GM21515 (cell line): ENCODE measurements around the gene KLHL41.
"Not testable (repeated sequence)": the region's sequence is repeated elsewhere in the genome, so short reads cannot be mapped to it uniquely, and the experiment has no call there.

Source experiments
- ATAC-seq: cut with Tn5 transposase; IDR thresholded peaks from one replicate; pipeline ENCODE4 v1.9.1; 2021; ENCODE audit not compliant: unreplicated experiment

Gene KLHL41

DNA sequence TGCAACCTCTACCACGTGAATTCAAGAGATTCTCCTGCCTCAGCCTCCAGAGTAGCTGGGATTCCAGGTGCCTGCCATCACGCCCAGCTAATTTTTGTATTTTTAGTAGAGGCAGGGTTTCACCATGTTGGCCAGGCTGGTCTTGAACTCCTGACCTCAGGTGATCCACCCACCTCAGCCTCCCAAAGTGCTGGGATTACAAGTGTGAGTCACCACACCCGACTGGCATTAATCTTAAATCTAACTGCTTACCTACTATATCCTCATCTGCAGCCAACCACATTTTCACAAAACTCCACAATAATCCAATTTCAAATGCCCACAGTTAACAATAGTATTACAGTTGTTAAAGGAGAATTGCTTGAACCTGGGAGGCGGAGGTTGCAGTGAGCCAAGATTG lies 61.2 kb downstream of the KLHL41 start:
- not testable (repeated sequence) for ATAC-seq

GRCh38 chr2:169571571-169571970 lies 62.1 kb downstream of the KLHL41 start:
- no peak for ATAC-seq

GRCh38 chr2:169572189-169572588 lies 62.7 kb downstream of the KLHL41 start:
- ATAC-seq, result no peak

DNA sequence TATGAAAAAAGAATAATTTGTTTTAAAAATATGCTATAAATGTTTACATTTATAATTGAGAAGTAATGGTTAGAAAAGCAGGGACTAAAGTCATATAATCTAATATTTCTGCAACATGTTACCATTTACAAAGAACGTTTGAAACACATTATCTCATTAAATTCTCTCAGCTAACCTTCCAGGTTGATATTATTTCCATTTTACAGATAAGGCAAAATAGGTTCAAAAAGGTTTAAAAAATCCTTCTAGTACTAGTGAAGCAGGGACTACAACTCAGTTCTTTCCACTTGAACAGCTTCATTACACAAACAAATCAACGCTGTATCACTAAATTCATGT lies 63.3 kb downstream of the KLHL41 start:
- ATAC-seq, result no peak

DNA sequence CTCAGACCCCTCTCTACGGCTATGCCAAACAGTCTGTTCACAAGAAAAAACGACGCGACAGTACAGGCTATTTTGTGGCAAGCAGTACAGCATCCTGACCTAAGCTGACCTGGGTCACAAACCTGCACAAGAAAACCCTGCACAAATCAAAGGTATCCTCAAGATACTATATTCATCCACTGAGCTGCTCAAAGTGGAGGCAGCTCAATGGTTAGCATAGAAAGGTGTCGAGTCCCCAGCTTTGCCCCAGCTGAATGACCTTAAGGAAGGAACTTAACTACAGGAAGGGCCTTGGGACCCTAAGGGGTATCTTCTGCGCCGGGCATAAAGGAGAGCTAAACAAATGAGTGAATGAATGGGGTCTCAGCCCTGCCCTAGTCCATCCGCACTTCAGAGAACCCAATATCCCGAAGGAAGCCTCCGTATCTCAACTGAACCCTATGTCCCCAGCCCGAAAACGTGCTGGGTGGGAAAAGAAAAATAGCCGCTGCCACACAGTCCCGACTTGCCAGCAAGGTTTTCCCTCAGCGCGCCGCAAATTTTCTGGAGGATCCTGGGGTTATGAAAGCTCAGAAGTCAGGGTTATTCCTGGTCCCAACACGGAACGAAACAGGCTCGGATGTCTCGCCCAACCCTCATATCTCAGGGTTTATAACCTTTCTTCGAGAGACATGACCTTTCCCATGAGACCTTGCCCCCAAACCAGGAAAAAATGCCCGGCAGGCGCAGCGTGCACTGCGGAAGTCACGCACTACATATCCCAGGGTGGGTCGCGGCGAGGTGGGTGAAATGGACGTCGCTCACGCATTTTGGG lies 63.9 kb downstream of the KLHL41 start, which contains the start of gene FASTKD1:
Gene FASTKD1, minus strand, starts transcription at position 706 of the 814 bp plus-strand sequence. CDS start 1,836 bp downstream, outside the sequence.
- ATAC-seq, result peak; percentile 100

DNA sequence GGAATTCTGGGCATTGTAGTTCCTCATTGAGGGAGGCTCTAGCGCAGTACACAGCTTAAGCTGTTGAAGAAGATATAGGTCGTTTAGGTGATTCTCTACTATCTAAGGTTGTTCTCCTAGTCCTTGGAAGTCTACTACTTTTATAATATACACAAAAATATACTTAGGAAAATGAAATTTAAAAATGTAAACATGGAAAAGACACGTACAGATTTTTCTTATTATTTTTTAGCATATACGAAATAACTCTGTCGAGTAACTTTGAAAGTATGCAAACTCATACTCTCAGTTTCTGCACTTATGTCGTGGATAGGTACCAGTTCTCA lies 64.4 kb downstream of the KLHL41 start:
- ATAC-seq, result no peak

DNA sequence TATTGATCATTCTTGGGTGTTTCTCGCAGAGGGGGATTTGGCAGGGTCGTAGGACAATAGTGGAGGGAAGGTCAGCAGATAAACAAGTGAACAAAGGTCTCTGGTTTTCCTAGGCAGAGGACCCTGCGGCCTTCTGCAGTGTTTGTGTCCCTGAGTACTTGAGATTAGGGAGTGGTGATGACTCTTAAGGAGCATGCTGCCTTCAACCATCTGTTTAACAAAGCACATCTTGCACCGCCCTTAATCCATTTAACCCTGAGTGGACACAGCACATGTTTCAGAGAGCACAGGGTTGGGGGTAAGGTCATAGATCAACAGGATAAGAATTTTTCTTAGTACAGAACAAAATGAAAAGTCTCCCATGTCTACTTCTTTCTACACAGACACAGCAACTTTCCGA lies 65.0 kb downstream of the KLHL41 start:
- ATAC-seq, result not testable (repeated sequence)

DNA sequence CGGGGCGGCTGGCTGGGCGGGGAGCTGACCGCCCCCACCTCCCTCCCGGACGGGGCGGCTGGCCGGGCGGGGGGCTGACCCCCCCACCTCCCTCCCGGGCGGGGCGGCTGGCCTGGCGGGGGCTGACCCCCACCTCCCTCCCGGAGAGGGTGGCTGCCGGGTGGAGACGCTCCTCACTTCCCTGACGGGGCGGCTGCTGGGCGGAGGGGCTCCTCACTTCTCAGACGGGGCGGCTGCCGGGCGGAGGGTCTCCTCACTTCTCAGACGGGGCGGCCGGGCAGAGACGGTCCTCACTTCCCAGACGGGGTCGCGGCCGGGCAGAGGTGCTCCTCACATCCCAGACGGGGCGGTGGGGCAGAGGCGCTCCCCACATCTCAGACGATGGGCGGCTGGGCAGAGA lies 65.8 kb downstream of the KLHL41 start:
- ATAC-seq, result not testable (repeated sequence)
